ENCODE measurements around the gene LPAR1.

The LPAR1 gene

DNA sequence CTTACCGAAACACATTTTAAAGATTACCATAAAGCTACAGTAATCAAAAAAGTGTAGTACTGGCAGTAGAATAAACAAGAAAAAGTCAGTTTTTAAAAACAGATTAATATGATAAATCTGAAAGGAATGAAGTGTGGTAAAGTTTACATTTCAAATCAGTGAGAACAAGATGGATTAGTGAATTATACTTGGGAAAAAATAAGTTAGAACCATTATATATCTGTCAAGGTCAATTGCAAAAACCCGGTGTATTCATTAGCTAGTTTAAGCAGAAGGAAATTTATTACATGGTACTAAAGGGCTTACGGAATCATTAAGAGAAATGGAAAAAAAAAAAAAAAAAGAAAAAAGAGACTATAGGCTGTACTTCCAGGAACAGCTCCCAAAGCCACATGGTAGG is 205.3 kb downstream of the LPAR1 start:
- TF ChIP-seq POLR2AphosphoS5 (IDR thresholded peaks at IDR 0.05; ENCODE audit: low read depth) (no peak), SPI1 (IDR thresholded peaks at IDR 0.05; ENCODE audit: borderline replicate concordance, low read depth) (no peak), GABPA (IDR thresholded peaks at IDR 0.05; ENCODE audit: low read depth) (no peak), REST (IDR thresholded peaks at IDR 0.05; ENCODE audit: insufficient replicate concordance, low read depth) (no peak)
- TF ChIP-seq, protein P1, sequence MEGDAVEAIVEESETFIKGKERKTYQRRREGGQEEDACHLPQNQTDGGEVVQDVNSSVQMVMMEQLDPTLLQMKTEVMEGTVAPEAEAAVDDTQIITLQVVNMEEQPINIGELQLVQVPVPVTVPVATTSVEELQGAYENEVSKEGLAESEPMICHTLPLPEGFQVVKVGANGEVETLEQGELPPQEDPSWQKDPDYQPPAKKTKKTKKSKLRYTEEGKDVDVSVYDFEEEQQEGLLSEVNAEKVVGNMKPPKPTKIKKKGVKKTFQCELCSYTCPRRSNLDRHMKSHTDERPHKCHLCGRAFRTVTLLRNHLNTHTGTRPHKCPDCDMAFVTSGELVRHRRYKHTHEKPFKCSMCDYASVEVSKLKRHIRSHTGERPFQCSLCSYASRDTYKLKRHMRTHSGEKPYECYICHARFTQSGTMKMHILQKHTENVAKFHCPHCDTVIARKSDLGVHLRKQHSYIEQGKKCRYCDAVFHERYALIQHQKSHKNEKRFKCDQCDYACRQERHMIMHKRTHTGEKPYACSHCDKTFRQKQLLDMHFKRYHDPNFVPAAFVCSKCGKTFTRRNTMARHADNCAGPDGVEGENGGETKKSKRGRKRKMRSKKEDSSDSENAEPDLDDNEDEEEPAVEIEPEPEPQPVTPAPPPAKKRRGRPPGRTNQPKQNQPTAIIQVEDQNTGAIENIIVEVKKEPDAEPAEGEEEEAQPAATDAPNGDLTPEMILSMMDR (IDR thresholded peaks at IDR 0.05; ENCODE audit: insufficient read depth, low read length) = no peak
- H3K27me3 ChIP-seq (ENCODE audit: insufficient read depth, poor library complexity, severe bottlenecking) = no peaks in the 10 kb centered on the region
- DNase-seq (ENCODE audit: low read depth in 1 of 2, low spot score in 1 of 2) = no peak
- no peak overlapping the region for H3K27ac ChIP-seq (replicated peaks)
- no peak overlapping the region for H3K4me3 ChIP-seq (replicated peaks; ENCODE audit: insufficient read depth, low read length)

DNA sequence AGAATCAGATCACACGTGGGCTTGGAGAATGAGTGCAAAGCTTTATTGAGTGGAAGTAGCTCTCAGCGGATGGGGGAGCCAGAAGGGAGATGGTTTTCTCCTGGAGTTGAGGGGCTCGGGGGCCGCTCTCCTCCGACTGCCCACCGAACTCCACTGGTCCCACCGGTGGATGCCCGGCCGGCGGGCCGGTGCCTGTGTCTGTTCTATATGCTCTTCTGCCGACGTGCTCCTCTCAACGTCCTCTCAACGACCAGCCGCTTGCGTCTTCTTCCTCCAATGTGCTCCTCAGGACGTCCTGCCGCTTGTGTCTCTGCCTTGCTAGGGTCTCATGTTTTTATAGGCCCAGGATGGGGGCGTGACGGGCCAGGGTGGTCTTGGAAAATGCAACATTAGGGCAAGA is 207.8 kb downstream of the LPAR1 start:
- Histone ChIP-seq H3K27me3 (ENCODE audit: insufficient read depth, poor library complexity, severe bottlenecking) (no peaks in the 10 kb centered on the region), H3K4me3 (replicated peaks; ENCODE audit: insufficient read depth, low read length) (no peak overlapping the region), H3K27ac (replicated peaks) (no peak overlapping the region)
- DNase-seq (ENCODE audit: low read depth in 1 of 2, low spot score in 1 of 2) = no peak
- TF ChIP-seq SPI1 (IDR thresholded peaks at IDR 0.05; ENCODE audit: borderline replicate concordance, low read depth) (no peak), REST (IDR thresholded peaks at IDR 0.05; ENCODE audit: insufficient replicate concordance, low read depth) (no peak), POLR2AphosphoS5 (IDR thresholded peaks at IDR 0.05; ENCODE audit: low read depth) (no peak), GABPA (IDR thresholded peaks at IDR 0.05; ENCODE audit: low read depth) (no peak)
- TF ChIP-seq, protein P1 (IDR thresholded peaks at IDR 0.05; ENCODE audit: insufficient read depth, low read length) = no peak

DNA sequence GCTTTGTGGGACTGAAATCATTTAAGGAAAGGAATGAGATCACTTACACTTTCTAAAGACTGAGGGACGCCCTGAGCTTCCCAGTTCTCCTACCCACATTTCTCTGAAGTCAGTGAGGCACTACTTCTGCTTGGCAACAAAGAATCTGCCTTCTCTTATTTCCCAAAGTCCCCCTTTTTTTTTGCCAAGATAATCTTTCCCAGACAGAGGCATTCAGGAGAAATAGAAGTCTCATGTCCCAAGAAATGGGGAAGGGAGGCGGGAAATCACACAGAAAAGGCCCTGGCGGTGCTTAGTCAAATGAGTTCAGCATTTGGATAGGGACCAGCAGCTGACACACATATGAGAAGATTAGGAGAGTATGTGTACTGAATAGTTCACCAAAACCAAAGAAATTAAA is 210.0 kb downstream of the LPAR1 start:
- DNase-seq (ENCODE audit: low read depth in 1 of 2, low spot score in 1 of 2) = no peak

More for the DNA sequence above, 210.0 kb downstream of the LPAR1 start:
- Histone ChIP-seq H3K27me3 (ENCODE audit: insufficient read depth, poor library complexity, severe bottlenecking) (no peaks in the 10 kb centered on the region), H3K4me3 (replicated peaks; ENCODE audit: insufficient read depth, low read length) (no peak overlapping the region), H3K27ac (replicated peaks) (no peak overlapping the region)
- TF ChIP-seq REST (IDR thresholded peaks at IDR 0.05; ENCODE audit: insufficient replicate concordance, low read depth) (peak; percentile 87), POLR2AphosphoS5 (IDR thresholded peaks at IDR 0.05; ENCODE audit: low read depth) (no peak)
